BE2C (cell line): ENCODE measurements around the gene RIC1. TPM values are rescaled to one million over a fixed set of nuclear protein-coding genes. Genes with fewer than 3 reads are reported as not detected.
"Not testable (repeated sequence)": the region's sequence is repeated elsewhere in the genome, so short reads cannot be mapped to it uniquely, and the experiment has no call there.

Source experiments
- DNase-seq: peaks from one replicate; pipeline ENCODE4 v3.0.0-alpha.2; 2020
- H3K27me3 ChIP-seq: fragments of 250-450 bp; sonication (Bioruptor Pico); 2 replicates; pipeline ENCODE4 v1.5.1; 2020; ENCODE audit warnings: mild to moderate bottlenecking
- H3K36me3 ChIP-seq: fragments of 250-450 bp; sonication (Bioruptor Pico); 2 replicates; pipeline ENCODE4 v1.5.1; 2020; ENCODE audit warnings: mild to moderate bottlenecking
- H3K4me1 ChIP-seq: fragments of 250-450 bp; sonication (Bioruptor Pico); 2 replicates; pipeline ENCODE4 v1.5.1; 2020
- H3K4me3 ChIP-seq: 2 replicates; pipeline ENCODE4 v1.5.1; 2011; ENCODE audit warnings: low read depth, low read length
- H3K9me3 ChIP-seq: fragments of 250-450 bp; sonication (Bioruptor Pico); 2 replicates; pipeline ENCODE4 v1.5.1; 2020
- CTCF ChIP-seq: IDR thresholded peaks from 2 replicates; pipeline ENCODE4 v1.5.1; 2012; ENCODE audit warnings: mild to moderate bottlenecking, low read depth, low read length
- polyA plus RNA-seq: library from polyadenylated mRNA; unstranded; fragments of >200 nt; gene quantifications from one replicate; pipeline ENCODE4 v1.2.1, GENCODE V29; 2012; ENCODE audit warnings: low read depth, missing spikeins; ENCODE audit not compliant: insufficient read length, insufficient read depth

The RIC1 gene
- polyA plus RNA-seq: 10.2 TPM

GRCh38 chr9:5628530-5629311 lies at the start of gene RIC1:
Gene RIC1, plus strand, starts transcription at chr9:5629107. Its CDS starts 203 bp downstream, at chr9:5629310.
- no peaks in the 10 kb centered on the region for H3K36me3 ChIP-seq
- no peak for TF ChIP-seq CTCF

GRCh38 chr9:5579881-5580280 lies 49.0 kb upstream of the RIC1 start:
- H3K36me3 ChIP-seq: no peaks in the 10 kb centered on the region
- no peak for TF ChIP-seq CTCF
- no peak for DNase-seq
- no peaks in the 10 kb centered on the region for H3K4me1 ChIP-seq
- no peaks in the 10 kb centered on the region for H3K9me3 ChIP-seq
- H3K27me3 ChIP-seq: no peaks in the 10 kb centered on the region
- H3K4me3 ChIP-seq: no peak overlapping the region

More at GRCh38 chr9:5628530-5629311, at the start of gene RIC1:
- H3K4me3 ChIP-seq: peak within 1 kb of the TSS; percentile 70
- H3K27me3 ChIP-seq: no peaks in the 10 kb centered on the region
- H3K4me1 ChIP-seq: 0 out of 2 replicates have a peak, but pooled peaks cover 3% of the 10 kb centered on the region
- H3K9me3 ChIP-seq: no peaks in the 10 kb centered on the region
- DNase-seq: peak; percentile 89

- no peak for DNase-seq
- H3K9me3 ChIP-seq: no peaks in the 10 kb centered on the region
- TF ChIP-seq CTCF: no peak
- H3K4me1 ChIP-seq: no peaks in the 10 kb centered on the region
- H3K4me3 ChIP-seq: no peak overlapping the region
- no peaks in the 10 kb centered on the region for H3K27me3 ChIP-seq
- no peaks in the 10 kb centered on the region for H3K36me3 ChIP-seq
Measured at GRCh38 chr9:5580650-5581049, 48.3 kb upstream of the RIC1 start.

- not testable (repeated sequence) for H3K9me3 ChIP-seq, DNase-seq, H3K4me3 ChIP-seq, H3K36me3 ChIP-seq, H3K27me3 ChIP-seq, H3K4me1 ChIP-seq
Measured at GRCh38 chr9:5581706-5582105, 47.2 kb upstream of the RIC1 start.

- TF ChIP-seq CTCF: no peak
- H3K36me3 ChIP-seq: no peaks in the 10 kb centered on the region
- DNase-seq: no peak
Measured at GRCh38 chr9:5582835-5583195, 46.1 kb upstream of the RIC1 start.

GRCh38 chr9:5586391-5586802 lies 42.5 kb upstream of the RIC1 start:
- no peak for DNase-seq
- H3K9me3 ChIP-seq: no peaks in the 10 kb centered on the region
- H3K4me3 ChIP-seq: no peak overlapping the region
- TF ChIP-seq CTCF: no peak
- no peaks in the 10 kb centered on the region for H3K27me3 ChIP-seq
- H3K36me3 ChIP-seq: no peaks in the 10 kb centered on the region
- peaks cover 3% of the 10 kb centered on the region; the same call in 1 of the 2 replicates for H3K4me1 ChIP-seq

More at GRCh38 chr9:5582835-5583195, 46.1 kb upstream of the RIC1 start:
- Histone ChIP-seq H3K9me3 (no peaks in the 10 kb centered on the region), H3K27me3 (no peaks in the 10 kb centered on the region), H3K4me3 (no peak overlapping the region), H3K4me1 (no peaks in the 10 kb centered on the region)
